MM.1S (cell line): ENCODE measurements around the gene HABP2.

Source experiments
- EZH2 ChIP-seq: fragments of 300-600 bp; sonication (generic); optimal IDR thresholded peaks from 2 replicates; pipeline ENCODE3; 2017; ENCODE audit warnings: low read depth, mild to moderate bottlenecking, antibody characterized with exemption, low read length, mixed read lengths
- EZH2phosphoT487 ChIP-seq: fragments of 300-600 bp; sonication (generic); IDR thresholded peaks from 2 replicates; pipeline ENCODE4 v1.6.1; 2018; ENCODE audit warnings: antibody characterized with exemption, low read length
- TF ChIP-seq, protein P1 (sequence below): fragments of 300-600 bp; sonication (generic); IDR thresholded peaks from 2 replicates; pipeline ENCODE4 v1.5.1; 2016; ENCODE audit warnings: antibody characterized with exemption, low read length, mixed read lengths

DNA sequence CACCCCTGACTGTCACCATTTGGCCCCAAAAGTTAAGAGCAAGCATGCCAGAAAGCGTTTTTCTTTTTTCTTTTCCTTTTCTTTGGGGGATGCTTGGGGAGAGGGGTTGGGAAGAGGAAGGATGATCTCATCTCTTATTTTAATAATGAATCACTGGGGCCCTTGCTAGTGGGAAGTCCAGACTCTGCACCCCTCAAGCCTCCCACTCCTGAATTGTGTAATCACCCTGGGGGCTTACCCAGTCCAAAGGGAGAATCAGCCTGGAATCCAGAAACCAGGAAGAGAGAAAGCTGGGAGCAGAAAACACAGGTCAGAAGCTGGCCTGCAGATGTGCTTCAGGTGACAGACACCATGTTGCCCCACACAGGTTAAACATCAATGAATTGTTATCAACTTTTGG lies 14.7 kb upstream of the HABP2 start:
- no peak for TF ChIP-seq EZH2
- no peak for TF ChIP-seq EZH2phosphoT487
- TF ChIP-seq, protein P1, sequence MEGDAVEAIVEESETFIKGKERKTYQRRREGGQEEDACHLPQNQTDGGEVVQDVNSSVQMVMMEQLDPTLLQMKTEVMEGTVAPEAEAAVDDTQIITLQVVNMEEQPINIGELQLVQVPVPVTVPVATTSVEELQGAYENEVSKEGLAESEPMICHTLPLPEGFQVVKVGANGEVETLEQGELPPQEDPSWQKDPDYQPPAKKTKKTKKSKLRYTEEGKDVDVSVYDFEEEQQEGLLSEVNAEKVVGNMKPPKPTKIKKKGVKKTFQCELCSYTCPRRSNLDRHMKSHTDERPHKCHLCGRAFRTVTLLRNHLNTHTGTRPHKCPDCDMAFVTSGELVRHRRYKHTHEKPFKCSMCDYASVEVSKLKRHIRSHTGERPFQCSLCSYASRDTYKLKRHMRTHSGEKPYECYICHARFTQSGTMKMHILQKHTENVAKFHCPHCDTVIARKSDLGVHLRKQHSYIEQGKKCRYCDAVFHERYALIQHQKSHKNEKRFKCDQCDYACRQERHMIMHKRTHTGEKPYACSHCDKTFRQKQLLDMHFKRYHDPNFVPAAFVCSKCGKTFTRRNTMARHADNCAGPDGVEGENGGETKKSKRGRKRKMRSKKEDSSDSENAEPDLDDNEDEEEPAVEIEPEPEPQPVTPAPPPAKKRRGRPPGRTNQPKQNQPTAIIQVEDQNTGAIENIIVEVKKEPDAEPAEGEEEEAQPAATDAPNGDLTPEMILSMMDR, result no peak
